Measurements from ENCODE around the gene TEN1.
"Not testable (repeated sequence)": the region's sequence is repeated elsewhere in the genome, so short reads cannot be mapped to it uniquely, and the experiment has no call there.

TEN1 gene

DNA sequence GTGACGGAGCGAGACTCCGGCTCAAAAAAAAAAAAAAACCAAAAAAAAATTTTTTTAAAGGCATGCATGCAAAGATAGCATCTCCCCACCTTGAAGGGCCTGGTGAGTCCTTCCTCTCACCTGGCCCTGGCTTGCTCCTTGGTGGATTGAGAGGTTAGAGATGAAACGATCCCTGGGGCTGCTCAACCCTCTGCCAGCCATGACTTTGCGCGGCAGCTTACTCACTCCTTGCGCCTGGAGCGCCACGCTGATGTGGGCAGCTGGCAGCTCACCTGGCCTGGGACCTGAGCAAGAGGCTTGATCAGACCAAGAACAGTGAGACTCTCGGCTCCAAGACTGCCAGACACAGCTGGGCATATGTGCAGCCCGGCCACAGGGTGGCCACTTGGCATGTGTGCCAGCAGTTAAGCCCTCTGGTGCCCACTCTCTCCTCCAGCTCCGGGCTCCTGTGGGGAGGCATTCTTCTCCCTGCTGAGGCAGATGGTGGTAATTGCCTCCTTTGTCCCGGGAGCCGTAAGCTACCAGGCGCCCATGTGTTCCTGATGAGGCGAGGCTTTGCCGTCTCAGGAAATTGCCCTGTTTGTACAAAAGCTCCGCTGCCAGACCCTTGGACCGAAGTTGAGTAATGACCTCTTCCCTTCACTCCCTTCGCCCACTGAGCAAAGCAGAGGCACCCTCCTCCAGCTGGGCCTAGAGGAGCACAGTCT is 53.2 kb downstream of the TEN1 start:
- DNase-seq: no peak

DNA sequence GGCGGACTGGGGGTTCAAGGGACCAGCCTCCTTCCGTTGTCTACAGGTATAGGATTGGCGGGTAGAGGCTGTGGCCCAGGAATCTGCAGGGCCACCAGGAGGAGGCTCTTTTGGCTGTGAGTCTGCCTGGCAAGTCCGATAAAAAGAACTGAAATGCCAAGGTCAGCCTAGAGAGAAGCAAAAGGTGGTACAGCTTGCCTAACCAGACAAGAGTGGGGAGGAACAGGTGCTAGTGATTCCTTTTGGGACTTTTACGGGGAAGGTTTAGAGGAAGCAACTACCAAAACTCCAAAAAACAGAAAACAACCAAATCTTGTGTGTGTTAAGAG is 53.7 kb downstream of the TEN1 start:
- no peak for DNase-seq

DNA sequence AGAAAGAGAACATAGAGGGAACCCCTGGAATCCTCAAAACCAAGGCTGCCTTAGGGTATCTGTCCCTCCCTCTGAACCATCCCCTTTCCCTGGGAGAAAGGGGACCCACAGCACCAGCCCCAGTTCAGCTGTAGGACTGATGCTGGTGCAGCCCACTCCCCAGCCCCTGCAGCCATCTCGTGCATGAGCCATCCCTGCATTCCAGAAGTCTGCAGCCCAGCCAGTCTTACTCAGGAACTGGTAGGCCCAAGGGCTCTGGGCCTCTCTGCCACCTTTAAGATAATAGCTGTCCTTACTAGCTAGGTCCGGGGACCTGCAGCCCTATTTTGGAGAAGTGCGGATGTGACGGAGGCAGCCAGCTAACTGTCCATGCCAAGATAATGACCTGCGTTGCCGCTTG is 54.1 kb downstream of the TEN1 start:
- DNase-seq: no peak

DNA sequence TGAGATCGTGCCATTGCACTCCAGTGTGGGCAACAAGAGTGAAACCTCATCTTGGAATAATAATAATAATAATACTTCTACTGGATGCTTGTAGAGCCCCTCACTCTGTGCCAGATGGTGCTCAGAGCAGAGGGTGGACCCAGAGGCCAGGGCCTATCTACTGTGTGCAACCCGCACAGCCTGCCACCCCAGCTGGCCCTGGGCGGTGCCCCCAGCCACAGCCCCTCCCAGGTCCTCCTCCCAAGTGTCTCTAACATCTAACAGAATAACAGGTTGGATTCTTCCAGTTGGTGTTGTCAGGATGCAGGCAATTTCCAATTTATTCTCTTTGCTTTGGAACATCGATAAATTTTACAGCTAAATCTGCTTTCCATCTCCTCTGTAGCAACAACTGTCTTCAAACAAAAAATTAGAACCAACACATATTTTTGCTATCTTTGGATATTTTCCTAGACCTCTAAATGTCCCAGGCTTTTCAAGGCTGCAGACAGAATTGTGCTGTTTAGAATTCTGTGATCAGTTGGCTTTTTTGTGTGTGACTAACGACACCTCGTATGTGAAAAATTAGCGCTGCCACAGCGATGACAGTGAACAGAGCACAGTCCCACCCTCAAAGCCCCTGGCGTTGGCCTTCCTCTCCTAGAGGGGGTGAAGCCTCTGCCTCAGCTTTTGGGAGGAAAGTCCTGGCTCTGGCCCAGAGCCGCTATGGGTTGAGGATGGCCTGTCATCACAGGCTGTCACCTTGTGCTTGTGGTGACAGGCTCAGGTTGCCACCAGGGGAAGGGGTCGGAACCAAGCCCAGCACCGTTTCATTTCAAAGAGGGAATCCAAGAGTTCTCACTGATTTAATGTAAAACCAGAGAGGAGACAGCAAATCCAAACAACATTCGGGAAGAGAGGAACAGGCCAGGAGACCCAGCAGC is 55.6 kb downstream of the TEN1 start:
- DNase-seq: no peak

DNA sequence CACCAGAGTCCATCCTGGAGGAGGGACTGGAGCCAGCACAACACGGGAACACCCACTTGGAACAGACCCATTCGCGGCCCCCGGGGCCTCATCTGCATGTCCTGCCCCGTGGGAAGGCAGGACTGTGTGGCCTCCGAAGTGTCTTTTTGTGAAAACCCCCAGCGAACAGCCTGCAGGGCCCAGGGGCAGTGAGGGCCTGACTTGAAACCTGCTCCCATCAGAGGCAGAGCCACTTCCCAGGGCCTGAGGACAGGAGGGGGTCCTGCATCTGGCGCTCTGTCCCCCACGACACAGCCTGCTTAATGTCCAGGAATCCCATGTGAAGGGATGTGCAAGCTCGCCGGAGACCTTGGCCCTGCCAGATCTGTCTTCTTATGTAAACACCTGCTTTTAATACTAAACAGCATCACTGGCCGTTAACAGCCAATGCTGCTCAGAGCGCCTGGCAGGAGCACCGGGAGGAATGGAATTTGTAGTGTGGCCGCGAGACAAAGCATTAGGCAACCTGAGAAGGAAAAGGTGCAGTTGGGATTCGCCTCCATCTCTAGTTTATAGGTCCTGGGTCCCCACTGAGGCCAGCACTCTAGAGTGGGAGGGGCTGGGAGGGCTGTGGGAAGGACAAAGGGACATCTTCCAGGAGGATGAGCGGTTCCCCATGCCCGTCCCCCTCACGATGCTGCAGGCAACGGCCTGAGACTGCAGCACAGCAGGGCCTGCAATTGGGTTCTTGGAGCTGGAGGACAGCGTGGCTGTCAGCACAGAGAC is 57.6 kb downstream of the TEN1 start:
- no peak for DNase-seq

DNA sequence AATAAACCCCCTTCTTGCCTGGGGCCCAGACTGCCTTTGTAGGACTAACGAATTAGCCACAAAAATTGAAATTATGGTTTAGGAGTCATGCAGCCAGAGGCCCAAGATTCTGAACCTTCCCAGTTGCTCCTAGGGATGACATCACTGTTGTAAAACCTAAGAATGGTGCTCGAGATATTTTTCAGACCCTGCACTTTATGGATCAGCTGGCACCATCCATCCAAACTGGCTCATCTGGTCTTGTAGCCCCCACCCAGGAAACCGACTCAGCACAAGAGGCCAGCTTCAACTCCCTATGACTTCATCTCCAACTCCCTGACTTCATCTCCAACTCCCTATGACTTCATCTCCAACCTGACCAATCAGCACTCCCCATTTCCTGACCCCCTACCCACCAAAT is 59.0 kb downstream of the TEN1 start:
- no peak for DNase-seq

DNA sequence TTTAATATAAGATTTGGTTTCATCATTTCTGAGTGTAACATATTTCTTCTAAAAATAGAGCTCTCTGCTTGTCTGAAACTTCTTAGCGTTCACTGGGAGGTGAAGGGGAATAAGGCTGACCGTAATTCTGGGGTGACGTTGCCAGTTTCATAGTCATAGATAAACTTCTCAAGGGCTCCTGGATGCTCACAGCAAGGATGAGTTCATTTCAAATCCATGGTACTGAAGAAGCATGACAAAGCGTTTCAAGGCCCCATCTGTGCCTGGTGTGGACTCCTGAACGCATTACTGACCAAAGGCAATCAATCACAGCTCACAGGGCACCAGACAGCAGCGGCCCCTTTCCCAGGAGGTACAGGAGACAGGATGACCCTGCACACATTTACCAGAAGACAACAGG is 60.1 kb downstream of the TEN1 start:
- DNase-seq: no peak

DNA sequence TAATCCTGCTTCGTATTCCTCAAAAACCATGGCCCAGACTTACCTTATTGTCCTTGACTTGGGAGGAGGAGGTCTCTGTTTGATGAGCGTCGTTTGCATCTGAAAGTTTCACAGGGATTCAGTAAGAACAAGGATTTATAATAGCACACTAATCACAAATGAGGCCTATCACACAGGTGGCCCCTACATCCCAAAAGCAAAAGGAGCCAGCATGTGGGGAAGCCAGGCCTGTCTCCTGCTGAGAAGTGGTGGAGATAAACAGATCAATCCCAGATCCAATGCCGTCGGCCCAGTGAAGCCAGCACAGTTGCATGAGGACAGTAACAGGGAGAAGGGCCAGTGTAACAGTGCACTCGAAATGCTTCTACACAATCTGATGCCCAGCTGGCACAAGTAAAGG is 61.3 kb downstream of the TEN1 start:
- no peak for DNase-seq

DNA sequence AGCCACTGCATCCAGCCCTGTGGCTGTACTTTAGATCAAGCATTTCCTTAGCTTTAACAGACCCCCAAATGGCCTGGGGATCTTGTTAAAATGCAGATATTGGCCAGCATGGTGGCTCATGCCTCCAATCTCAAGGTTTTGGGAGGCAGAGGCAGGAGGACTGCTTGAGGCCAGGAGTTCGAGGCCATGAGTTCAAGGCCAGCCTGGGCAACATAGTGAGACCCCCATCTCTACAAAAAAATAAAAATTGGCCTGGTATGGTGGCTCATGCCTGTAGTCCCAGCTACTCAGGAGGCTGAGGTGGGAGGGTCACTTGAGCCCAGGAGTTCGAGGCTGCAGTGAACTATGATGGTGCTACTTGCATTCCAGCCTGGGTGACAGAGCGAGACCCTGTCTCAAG is 63.8 kb downstream of the TEN1 start:
- DNase-seq: not testable (repeated sequence)

DNA sequence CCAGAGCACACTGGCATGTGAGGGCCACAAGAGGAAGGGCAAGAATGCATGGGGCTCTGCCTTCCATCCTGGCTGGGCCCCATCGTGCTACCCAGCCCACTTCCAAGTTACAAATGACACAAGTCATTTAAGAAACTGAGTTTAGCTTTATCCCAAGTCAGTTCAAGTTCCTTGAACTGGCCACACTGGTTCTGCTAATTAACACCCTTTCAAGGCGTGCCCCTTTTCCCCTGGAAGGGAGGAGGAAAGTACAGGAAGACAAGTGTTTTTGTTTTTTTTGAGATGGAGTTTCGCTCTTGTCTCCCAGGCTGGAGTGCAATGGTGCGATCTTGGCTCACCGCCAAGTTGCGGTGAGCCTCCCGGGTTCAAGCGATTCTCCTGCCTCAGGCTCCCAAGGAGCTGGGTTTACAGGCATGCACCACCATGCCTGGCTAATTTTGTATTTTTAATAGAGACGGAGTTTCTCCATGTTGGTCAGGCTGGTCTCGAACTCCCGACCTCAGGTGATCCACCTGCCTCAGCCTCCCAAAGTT is 65.5 kb downstream of the TEN1 start:
- DNase-seq: not testable (repeated sequence)

DNA sequence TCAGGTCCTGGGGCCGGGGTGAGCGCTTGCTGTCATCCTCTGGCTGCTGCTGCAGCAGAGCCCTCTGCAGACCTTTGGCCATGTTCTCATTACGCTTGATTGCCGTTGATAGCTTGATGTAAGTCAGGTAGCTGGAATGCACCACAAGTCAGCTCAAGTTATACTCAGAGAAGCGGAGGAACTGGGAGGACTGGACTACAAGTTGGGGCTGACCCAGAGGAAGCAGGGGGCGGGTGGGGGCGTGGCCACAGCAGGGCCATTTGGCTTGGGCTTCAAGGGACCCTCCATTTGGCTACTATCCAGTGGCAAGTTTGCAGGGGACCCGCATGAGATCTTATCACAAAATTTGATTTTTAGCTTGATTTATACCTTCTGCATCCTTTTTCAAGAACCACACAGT is 67.0 kb downstream of the TEN1 start:
- no peak for DNase-seq

DNA sequence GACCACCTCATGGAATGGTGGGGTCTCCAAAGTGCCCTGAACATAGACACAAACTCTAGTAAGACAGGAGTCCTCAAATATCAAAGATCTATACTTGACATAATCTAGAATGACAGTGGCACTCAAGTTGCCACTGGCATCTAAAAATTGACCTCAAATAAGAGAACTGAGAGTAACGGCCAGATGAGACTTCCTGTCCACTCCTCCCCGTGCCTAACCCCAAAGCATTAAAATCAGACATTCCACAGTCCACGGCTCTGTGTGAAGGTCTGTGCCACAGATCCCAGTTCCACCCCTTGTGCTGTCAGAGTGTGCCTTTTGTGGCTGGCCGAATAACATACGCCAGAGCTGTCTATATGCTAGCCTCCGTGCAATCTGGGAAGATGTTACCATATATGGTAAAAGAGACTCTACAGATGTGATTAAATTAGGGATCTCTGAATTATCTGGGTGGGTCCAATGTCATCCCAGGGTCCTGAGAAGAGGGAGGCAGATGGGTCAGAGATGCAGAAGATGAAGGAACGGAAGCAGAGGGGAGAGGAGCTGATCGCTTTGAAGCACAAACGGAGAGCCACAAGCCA is 69.1 kb downstream of the TEN1 start:
- no peak for DNase-seq

DNA sequence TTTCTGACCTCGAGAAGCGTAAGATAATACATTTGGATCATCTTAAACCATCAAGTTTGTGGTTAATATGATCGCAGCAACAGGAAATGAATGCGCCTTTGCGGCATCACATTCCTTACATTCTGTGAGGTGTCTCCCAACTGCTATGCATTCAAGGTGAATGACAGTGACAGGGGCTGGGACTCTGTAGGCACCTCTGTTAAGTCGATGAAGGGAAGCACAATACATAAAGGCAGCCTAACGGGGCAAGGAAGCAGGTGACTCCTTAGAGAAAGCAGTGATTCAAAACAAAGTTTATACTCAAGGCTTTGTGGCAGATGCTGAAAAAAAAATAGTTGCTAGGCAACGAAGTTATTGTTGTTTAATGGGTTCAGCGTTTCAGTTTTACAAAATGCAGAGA is 69.7 kb downstream of the TEN1 start:
- DNase-seq: no peak

DNA sequence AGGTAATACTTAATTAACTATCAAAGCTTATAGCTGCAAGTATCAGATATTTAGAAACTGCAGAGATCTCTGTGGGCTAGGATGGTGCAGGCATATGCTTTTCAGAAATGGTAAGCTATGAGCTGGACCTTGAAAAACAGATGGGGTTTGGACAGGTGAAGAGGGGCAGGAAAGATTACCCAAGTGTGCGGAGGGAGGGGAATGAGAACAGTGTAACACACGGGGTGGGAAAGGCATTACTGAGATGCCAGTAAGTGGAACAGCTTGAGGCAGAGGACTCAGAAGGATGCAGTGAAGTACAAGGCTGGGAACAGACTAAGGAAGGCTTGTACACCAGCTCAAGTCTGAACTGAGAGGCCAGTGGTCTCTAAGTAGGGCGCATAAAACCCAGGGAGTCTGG is 70.2 kb downstream of the TEN1 start:
- no peak for DNase-seq

DNA sequence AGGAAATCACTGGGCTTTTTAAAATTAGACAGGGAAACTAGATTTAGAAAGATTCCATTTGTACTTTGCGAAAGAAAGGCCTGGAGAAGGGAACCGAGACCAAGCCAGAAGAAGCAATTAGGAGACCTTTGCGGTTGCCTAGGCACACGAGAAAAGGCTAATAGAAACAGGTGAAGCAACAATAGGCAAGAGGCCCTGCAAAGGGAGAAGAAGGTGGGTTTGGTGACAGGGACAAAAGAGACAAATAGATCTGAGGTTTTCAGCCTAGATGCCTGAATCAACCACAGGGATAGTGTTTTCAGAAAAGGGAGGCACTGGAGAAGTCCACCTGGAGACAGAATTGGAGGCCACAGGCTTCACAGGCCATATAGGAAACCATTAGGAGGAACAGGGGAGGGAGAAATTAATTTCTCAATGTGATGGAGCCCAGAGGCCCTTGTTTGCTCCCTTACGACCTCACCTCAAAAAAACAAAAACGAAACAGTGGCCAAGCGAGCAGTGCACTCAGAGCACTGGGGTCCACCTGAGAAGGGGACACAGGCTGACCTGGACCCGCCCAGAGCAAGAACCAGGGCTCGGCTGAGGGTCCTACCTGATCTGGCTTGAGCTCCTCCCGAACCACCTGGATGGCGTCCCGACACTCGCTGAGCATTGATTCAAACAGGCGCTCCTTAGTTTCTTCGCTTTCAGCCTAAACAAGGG is 70.9 kb downstream of the TEN1 start:
- DNase-seq: no peak
